Measurements from ENCODE around the gene COPZ2.

DNA sequence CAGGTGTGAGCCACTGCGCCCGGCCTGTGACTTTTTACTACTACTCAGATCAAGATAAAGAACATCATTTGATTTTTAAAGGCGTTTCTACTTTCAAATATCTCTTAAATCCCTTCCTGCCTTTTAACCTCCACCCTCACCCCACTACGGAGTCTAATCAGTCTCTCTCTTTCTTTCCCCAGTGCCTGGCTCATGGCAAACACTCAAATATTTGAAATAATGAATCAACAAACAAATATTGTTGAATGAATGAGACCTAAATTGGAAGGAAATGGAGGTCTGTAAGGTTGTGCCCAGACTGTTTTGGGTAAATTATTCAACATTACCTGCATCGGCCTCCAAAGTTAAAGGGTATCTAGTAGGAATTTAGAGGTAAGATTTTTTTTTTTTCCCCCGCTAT lies 14.7 kb downstream of the COPZ2 start:
- TF ChIP-seq POLR2A (IDR thresholded peaks at IDR 0.05; ENCODE audit: low read depth, low read length), result no peak
- no peak for TF ChIP-seq TAF1 (IDR thresholded peaks at IDR 0.05; ENCODE audit: low read depth, low read length)
- no peak for TF ChIP-seq POLR2AphosphoS5 (IDR thresholded peaks at IDR 0.05; ENCODE audit: low read depth, low read length)
